Left ventricle myocardium inferior (tissue), 1 donor: Measurements from ENCODE around the gene SSX4. TPM values are rescaled to one million over a fixed set of nuclear protein-coding genes. Genes with fewer than 3 reads are reported as not detected.
"Not testable (repeated sequence)": the region's sequence is repeated elsewhere in the genome, so short reads cannot be mapped to it uniquely, and the experiment has no call there.

Experiments used
- DNase-seq: peaks from one replicate; pipeline ENCODE4 v3.0.0-alpha.2; 2020
- H3K27ac ChIP-seq: fragments of 200-600 bp; replicated peaks from 2 replicates; pipeline ENCODE4 v1.8.0; 2021
- H3K27me3 ChIP-seq: fragments of 200-600 bp; 2 replicates; pipeline ENCODE4 v1.8.0; 2021; ENCODE audit warnings: low read depth
- H3K36me3 ChIP-seq: fragments of 200-600 bp; 2 replicates; pipeline ENCODE4 v1.8.0; 2021
- H3K4me1 ChIP-seq: fragments of 200-600 bp; 2 replicates; pipeline ENCODE4 v1.8.0; 2021
- H3K4me3 ChIP-seq: fragments of 200-600 bp; 2 replicates; pipeline ENCODE4 v1.8.0; 2021; ENCODE audit warnings: mild to moderate bottlenecking, moderate library complexity
- H3K9me3 ChIP-seq: fragments of 200-600 bp; replicated peaks from 2 replicates; pipeline ENCODE4 v1.8.0; 2021
- CTCF ChIP-seq: fragments of 200-600 bp; IDR thresholded peaks from 2 replicates; pipeline ENCODE4 v1.8.0; 2021; ENCODE audit warnings: antibody characterized with exemption, mild to moderate bottlenecking, borderline replicate concordance
- intact Hi-C: fragments of 100-400 bp; cut with micrococcal nuclease; formaldehyde crosslinking; loops from one replicate; pipeline ENCODE4 v1.11.0; 2022
- long read RNA-seq: library from polyadenylated mRNA; unstranded; transcript quantifications from one replicate; pipeline ENCODE4 v2.0.0, GENCODE V29; 2021
- total RNA-seq: library from RNA; stranded (reverse); fragmentation: NEBNext Ultra II Directional; extraction: Animal tissue kit (Norgen Biotek cat#: 25700); gene quantifications from one replicate; pipeline ENCODE4 v1.2.1, GENCODE V29; 2021
- donor health status: DM: no; HTN: yes; CAD: no; lungs with severe emphysema.

Gene SSX4
- total RNA-seq = not detected
- long read RNA-seq = 0 reads

DNA sequence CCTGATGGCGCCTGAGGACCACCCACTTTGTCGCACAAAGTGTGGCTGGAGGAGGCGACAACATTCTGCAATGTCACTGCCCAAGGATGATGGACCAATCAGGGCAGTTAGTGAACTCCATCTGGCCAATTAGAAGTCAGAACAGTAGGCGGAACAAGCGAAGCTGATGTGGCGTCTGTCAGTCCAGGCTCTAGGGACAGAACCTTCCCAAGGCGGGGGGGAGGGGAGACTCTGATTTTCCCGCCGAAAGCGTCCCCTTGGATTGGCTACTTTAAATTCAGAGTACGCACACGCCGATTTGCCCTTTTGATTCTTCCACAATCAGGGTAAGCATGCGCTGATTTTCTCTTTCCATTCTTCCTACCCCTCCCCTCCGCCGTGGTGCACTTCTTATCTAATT lies at the start of gene SSX4:
TSS of gene SSX4 (plus strand) at position 301 of the 400 bp plus-strand sequence. CDS start 515 bp downstream, outside the sequence.
- H3K4me3 ChIP-seq, H3K4me1 ChIP-seq, DNase-seq, intact Hi-C loops, H3K27me3 ChIP-seq, H3K9me3 ChIP-seq, H3K27ac ChIP-seq, H3K36me3 ChIP-seq: not testable (repeated sequence)

DNA sequence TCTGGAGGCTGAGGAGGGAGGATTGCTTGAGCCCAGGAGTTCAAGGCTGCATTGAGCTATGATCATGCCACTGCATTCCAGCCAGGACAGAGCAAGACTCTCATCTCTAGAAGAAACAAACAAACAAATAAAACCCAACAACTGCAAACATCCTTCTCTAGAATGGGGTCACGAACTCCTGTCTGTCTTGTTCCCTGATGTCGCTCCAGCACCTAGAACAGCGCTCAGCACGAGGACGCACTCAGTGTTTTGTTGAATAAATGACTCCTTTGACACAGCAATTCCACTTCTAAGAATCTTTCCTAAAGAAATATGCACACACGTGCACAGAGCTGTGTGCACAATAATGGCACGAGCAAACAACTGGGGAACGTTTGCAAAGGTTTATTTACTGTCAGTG lies 37.3 kb upstream of the SSX4 start:
- H3K4me3 ChIP-seq, H3K4me1 ChIP-seq, H3K9me3 ChIP-seq, H3K27ac ChIP-seq, DNase-seq, H3K36me3 ChIP-seq, intact Hi-C loops, H3K27me3 ChIP-seq: not testable (repeated sequence)

DNA sequence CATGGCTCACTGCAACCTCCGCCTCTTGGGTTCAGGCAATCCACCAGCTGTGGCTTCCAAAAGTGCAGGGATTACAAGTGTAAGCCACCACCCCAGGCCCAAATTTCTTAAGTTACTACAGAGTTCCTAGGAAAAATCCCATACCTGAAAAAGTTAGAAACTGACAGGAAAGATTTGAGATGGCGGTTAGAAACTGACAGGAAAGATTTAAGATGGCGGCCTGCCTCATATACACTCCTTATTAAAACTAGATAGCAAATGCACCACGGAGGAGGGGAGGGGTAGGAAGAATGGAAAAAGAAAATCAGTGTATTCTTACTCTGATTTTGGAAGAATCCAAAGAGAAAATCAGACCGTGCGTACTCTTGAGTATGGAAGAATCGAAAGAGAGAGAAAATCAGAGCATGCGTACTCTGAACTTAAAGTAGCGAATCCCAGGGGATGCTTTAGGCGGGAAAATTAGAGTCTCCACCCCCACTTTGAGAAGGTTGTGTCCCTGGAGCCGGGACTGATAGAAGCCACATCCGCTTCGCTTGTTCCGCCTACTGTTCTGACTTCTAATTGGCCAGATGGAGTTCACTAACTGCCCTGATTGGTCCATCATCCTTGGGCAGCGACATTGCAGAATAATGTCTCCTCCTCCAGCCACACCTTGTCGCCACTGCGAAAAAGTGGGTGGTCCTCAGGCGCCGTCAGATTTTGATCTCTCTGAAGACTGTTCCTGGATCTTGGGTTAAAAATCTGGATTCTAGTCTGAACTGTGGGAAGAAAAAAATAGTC lies 26.8 kb upstream of the SSX4 start, which contains the start of gene SSX3:
TSS of gene SSX3 (minus strand) at position 389 of the 780 bp plus-strand sequence. CDS start 1,454 bp downstream, outside the sequence.
- H3K9me3 ChIP-seq, intact Hi-C loops, H3K4me1 ChIP-seq, DNase-seq, H3K27me3 ChIP-seq, H3K36me3 ChIP-seq, H3K27ac ChIP-seq, H3K4me3 ChIP-seq: not testable (repeated sequence)

GRCh38 chrX:48357681-48358080 lies 25.7 kb upstream of the SSX4 start:
- no peak for DNase-seq
- Histone ChIP-seq H3K4me1 (no peaks in the 10 kb centered on the region), H3K36me3 (no peaks in the 10 kb centered on the region), H3K27me3 (no peaks in the 10 kb centered on the region), H3K27ac (no peak overlapping the region), H3K9me3 (no peaks in the 10 kb centered on the region), H3K4me3 (no peak overlapping the region)
- no peak for TF ChIP-seq CTCF
- intact Hi-C loops = no loop called here

- H3K36me3 ChIP-seq, H3K9me3 ChIP-seq, intact Hi-C loops, H3K4me3 ChIP-seq, DNase-seq, H3K4me1 ChIP-seq, H3K27me3 ChIP-seq, H3K27ac ChIP-seq: not testable (repeated sequence)
Measured at GRCh38 chrX:48359281-48359680, 24.1 kb upstream of the SSX4 start.

DNA sequence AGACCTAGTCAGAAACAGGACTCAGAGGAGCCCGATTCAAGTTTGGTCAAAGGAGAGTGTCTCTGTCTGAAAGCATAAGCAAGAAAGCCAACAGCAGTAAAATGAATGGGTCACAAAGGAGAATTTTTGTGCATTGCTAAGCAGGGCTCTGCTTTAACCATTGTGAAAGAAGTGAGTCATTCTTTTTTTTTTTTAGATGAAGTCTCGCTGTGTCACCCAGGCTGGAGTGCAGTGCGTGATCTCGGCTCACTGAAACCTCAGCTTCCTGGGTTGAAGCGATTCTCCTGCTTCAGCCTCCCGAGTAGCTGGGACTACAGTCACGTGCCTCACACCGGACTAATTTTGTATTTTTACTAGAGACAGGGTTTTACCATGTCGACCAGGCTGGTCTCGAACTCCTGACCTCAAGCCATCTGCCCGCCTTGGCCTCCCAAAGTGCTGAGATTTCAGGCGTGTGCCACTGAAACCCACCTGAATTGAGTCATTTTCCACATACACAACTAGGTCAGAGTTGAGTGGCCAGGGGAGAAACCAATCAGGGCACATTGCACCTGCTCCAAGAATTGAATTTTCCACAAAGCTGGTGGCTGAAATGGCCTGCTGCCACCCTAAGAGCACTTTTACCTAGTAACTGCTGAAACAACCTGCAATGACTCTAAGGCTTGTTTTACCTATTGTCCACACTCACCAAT lies 15.5 kb upstream of the SSX4 start:
- H3K4me1 ChIP-seq, H3K27ac ChIP-seq, H3K9me3 ChIP-seq, H3K4me3 ChIP-seq, intact Hi-C loops, H3K36me3 ChIP-seq, H3K27me3 ChIP-seq, DNase-seq: not testable (repeated sequence)

GRCh38 chrX:48370408-48370807 lies 12.9 kb upstream of the SSX4 start:
- H3K9me3 ChIP-seq, H3K4me1 ChIP-seq, H3K36me3 ChIP-seq, H3K27ac ChIP-seq, H3K27me3 ChIP-seq, H3K4me3 ChIP-seq, intact Hi-C loops, DNase-seq: not testable (repeated sequence)

GRCh38 chrX:48396931-48397330 lies 13.6 kb downstream of the SSX4 start:
- H3K27ac ChIP-seq, H3K9me3 ChIP-seq: not testable (repeated sequence)

DNA sequence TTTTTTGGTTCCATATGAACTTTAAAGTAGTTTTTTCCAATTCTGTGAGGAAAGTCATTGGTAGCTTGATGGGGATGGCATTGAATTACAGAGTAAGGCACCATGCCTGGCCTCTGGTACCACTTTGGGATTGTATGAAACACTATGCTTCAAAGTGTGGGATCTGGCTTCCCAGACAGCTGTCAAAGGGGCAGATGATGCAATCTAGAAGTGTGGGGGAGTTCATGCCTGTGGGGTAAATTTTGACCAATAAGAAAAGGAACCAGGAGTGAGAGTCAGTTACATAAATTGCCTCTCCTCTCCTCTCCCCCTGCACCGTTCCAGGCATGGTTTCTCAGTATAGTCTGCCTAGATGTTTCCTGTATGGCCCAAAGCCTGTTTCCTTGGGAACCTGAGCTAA lies 14.5 kb downstream of the SSX4 start:
- H3K27ac ChIP-seq, intact Hi-C loops, H3K9me3 ChIP-seq, H3K4me3 ChIP-seq, H3K36me3 ChIP-seq, H3K27me3 ChIP-seq, DNase-seq, H3K4me1 ChIP-seq: not testable (repeated sequence)

More at GRCh38 chrX:48396931-48397330, 13.6 kb downstream of the SSX4 start:
- intact Hi-C loops, H3K36me3 ChIP-seq, H3K27me3 ChIP-seq, DNase-seq, H3K4me3 ChIP-seq, H3K4me1 ChIP-seq: not testable (repeated sequence)

DNA sequence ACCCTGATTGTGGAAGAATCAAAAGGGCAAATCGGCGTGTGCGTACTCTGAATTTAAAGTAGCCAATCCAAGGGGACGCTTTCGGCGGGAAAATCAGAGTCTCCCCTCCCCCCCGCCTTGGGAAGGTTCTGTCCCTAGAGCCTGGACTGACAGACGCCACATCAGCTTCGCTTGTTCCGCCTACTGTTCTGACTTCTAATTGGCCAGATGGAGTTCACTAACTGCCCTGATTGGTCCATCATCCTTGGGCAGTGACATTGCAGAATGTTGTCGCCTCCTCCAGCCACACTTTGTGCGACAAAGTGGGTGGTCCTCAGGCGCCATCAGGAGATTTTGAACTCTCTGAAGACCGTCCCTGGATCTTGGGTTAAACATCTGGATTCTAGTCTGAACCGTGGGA lies 28.5 kb downstream of the SSX4 start, which contains the start of gene SSX4B:
TSS of gene SSX4B (minus strand) at position 101 of the 400 bp plus-strand sequence. CDS start 588 bp downstream, outside the sequence.
- DNase-seq, intact Hi-C loops, H3K36me3 ChIP-seq, H3K4me1 ChIP-seq, H3K9me3 ChIP-seq, H3K27me3 ChIP-seq, H3K4me3 ChIP-seq, H3K27ac ChIP-seq: not testable (repeated sequence)

DNA sequence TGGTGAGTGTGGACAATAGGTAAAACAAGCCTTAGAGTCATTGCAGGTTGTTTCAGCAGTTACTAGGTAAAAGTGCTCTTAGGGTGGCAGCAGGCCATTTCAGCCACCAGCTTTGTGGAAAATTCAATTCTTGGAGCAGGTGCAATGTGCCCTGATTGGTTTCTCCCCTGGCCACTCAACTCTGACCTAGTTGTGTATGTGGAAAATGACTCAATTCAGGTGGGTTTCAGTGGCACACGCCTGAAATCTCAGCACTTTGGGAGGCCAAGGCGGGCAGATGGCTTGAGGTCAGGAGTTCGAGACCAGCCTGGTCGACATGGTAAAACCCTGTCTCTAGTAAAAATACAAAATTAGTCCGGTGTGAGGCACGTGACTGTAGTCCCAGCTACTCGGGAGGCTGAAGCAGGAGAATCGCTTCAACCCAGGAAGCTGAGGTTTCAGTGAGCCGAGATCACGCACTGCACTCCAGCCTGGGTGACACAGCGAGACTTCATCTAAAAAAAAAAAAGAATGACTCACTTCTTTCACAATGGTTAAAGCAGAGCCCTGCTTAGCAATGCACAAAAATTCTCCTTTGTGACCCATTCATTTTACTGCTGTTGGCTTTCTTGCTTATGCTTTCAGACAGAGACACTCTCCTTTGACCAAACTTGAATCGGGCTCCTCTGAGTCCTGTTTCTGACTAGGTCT lies 43.8 kb downstream of the SSX4 start:
- H3K4me1 ChIP-seq, H3K27ac ChIP-seq, H3K36me3 ChIP-seq, H3K4me3 ChIP-seq, H3K9me3 ChIP-seq, intact Hi-C loops, H3K27me3 ChIP-seq, DNase-seq: not testable (repeated sequence)

DNA sequence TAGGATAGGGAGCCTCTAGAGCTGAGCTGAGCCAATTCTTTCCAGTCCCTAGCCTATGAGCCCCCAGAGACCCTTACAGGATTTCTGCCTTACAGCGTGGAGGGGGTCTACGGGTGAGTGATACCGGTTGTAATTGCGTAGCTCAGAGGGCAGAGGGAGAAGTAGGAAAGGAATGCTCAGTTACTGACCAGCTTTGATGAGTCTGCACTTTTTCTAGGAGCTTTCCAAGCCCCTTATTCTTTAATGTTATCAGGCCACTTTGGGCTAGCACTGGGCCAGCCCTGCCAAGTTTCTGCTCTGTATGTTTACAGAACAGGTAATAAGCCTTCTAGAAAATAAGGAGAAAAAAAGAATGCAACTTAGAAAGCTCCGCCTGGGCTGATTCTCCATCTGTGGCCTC lies 46.3 kb downstream of the SSX4 start:
- H3K27me3 ChIP-seq, H3K4me3 ChIP-seq, intact Hi-C loops, H3K4me1 ChIP-seq, H3K36me3 ChIP-seq, DNase-seq, H3K9me3 ChIP-seq, H3K27ac ChIP-seq: not testable (repeated sequence)
